Measurements from ENCODE around the gene EFCAB6. TPM values are rescaled to one million over a fixed set of nuclear protein-coding genes. Genes with fewer than 3 reads are reported as not detected.

EFCAB6 gene
- total RNA-seq, 1 donor from 2014 or later: 1.5 TPM

- no peak overlapping the region for H3K4me3 Mint-ChIP-seq
- peaks cover 2% of the 10 kb centered on the region for H3K9me3 Mint-ChIP-seq
- H3K4me1 Mint-ChIP-seq: no peaks in the 10 kb centered on the region
- peaks cover 16% of the 10 kb centered on the region for H3K27me3 Mint-ChIP-seq (ENCODE audit: low read depth)
- TF ChIP-seq CTCF (conservative IDR thresholded peaks at IDR 0.05): no peak
- no peaks in the 10 kb centered on the region for H3K36me3 Mint-ChIP-seq (ENCODE audit: low read depth)
- no peak overlapping the region for H3K27ac Mint-ChIP-seq (ENCODE audit: unreplicated experiment)
- DNase-seq (ENCODE audit: low read depth, low spot score): no peak
Observed at GRCh38 chr22:43600265-43600664, 211.8 kb downstream of the EFCAB6 start.

- Mint-ChIP-seq H3K36me3 (ENCODE audit: low read depth) (peaks cover 2% of the 10 kb centered on the region), H3K27ac (ENCODE audit: unreplicated experiment) (no peak overlapping the region), H3K4me3 (no peak overlapping the region), H3K27me3 (ENCODE audit: low read depth) (peaks cover 27% of the 10 kb centered on the region), H3K4me1 (no peaks in the 10 kb centered on the region), H3K9me3 (peaks cover 11% of the 10 kb centered on the region)
- peak; percentile 36 for TF ChIP-seq CTCF (conservative IDR thresholded peaks at IDR 0.05)
- DNase-seq (ENCODE audit: low read depth, low spot score): peak; percentile 16
Observed at GRCh38 chr22:43592476-43592875, 219.6 kb downstream of the EFCAB6 start.

GRCh38 chr22:43591380-43591779 is 220.7 kb downstream of the EFCAB6 start:
- H3K4me3 Mint-ChIP-seq: no peak overlapping the region
- no peak overlapping the region for H3K27ac Mint-ChIP-seq (ENCODE audit: unreplicated experiment)
- H3K36me3 Mint-ChIP-seq (ENCODE audit: low read depth): peaks cover 2% of the 10 kb centered on the region
- H3K9me3 Mint-ChIP-seq: peaks cover 11% of the 10 kb centered on the region
- no peak for DNase-seq (ENCODE audit: low read depth, low spot score)
- TF ChIP-seq CTCF (conservative IDR thresholded peaks at IDR 0.05): no peak
- peaks cover 22% of the 10 kb centered on the region for H3K27me3 Mint-ChIP-seq (ENCODE audit: low read depth)
- no peaks in the 10 kb centered on the region for H3K4me1 Mint-ChIP-seq

- Mint-ChIP-seq H3K9me3 (peaks cover 10% of the 10 kb centered on the region), H3K4me1 (no peaks in the 10 kb centered on the region), H3K27ac (ENCODE audit: unreplicated experiment) (no peak overlapping the region), H3K27me3 (ENCODE audit: low read depth) (peaks cover 3% of the 10 kb centered on the region), H3K4me3 (no peak overlapping the region), H3K36me3 (ENCODE audit: low read depth) (peaks cover 12% of the 10 kb centered on the region)
- no peak for TF ChIP-seq CTCF (conservative IDR thresholded peaks at IDR 0.05)
- DNase-seq (ENCODE audit: low read depth, low spot score): no peak
Observed at GRCh38 chr22:43587574-43587973, 224.5 kb downstream of the EFCAB6 start.

- no peaks in the 10 kb centered on the region for H3K4me1 Mint-ChIP-seq
- no peak for TF ChIP-seq CTCF (conservative IDR thresholded peaks at IDR 0.05)
- peaks cover 5% of the 10 kb centered on the region for H3K27me3 Mint-ChIP-seq (ENCODE audit: low read depth)
- H3K9me3 Mint-ChIP-seq: peaks cover 11% of the 10 kb centered on the region
- H3K4me3 Mint-ChIP-seq: no peak overlapping the region
- no peak for DNase-seq (ENCODE audit: low read depth, low spot score)
- peaks cover 15% of the 10 kb centered on the region for H3K36me3 Mint-ChIP-seq (ENCODE audit: low read depth)
- H3K27ac Mint-ChIP-seq (ENCODE audit: unreplicated experiment): no peak overlapping the region
Observed at GRCh38 chr22:43583501-43583900, 228.6 kb downstream of the EFCAB6 start.

GRCh38 chr22:43582394-43582793 is 229.7 kb downstream of the EFCAB6 start:
- Mint-ChIP-seq H3K27me3 (ENCODE audit: low read depth) (peaks cover 5% of the 10 kb centered on the region), H3K9me3 (peaks cover 11% of the 10 kb centered on the region)

More at GRCh38 chr22:43582394-43582793, 229.7 kb downstream of the EFCAB6 start:
- Mint-ChIP-seq H3K27ac (ENCODE audit: unreplicated experiment) (no peak overlapping the region), H3K4me3 (no peak overlapping the region), H3K4me1 (no peaks in the 10 kb centered on the region), H3K36me3 (ENCODE audit: low read depth) (peaks cover 15% of the 10 kb centered on the region)
- no peak for DNase-seq (ENCODE audit: low read depth, low spot score)
- TF ChIP-seq CTCF (conservative IDR thresholded peaks at IDR 0.05): no peak
